Colonic mucosa (tissue), 4 donors: Measurements from ENCODE around the gene RAVER2. TPM values are rescaled to one million over a fixed set of nuclear protein-coding genes. Genes with fewer than 3 reads are reported as not detected.

ENCODE experiments used
- DNase-seq: peaks from one replicate; pipeline ENCODE4 v3.0.0-alpha.2; 2020
- H3K27ac ChIP-seq: fragments of 200-600 bp; one replicate; pipeline ENCODE4 v1.8.0; 2021
- H3K27me3 ChIP-seq: fragments of 200-600 bp; one replicate; pipeline ENCODE4 v1.8.0; 2021
- H3K36me3 ChIP-seq: fragments of 200-600 bp; one replicate; pipeline ENCODE4 v1.8.0; 2021
- H3K4me1 ChIP-seq: fragments of 200-600 bp; one replicate; pipeline ENCODE4 v1.8.0; 2021; ENCODE audit warnings: mild to moderate bottlenecking
- H3K4me3 ChIP-seq: fragments of 200-600 bp; one replicate; pipeline ENCODE4 v1.8.0; 2021
- H3K9ac ChIP-seq, 2 donors: one replicate each; pipeline ENCODE4 v1.7.0; 2013; ENCODE audit warnings: control low read depth in 2 of 2, low read depth in 2 of 2, low read length in 2 of 2
- H3K9me3 ChIP-seq: fragments of 200-600 bp; one replicate; pipeline ENCODE4 v1.8.0; 2021
- intact Hi-C: fragments of 100-400 bp; cut with DNase I; formaldehyde crosslinking; loops from one replicate; pipeline ENCODE4 v1.14.1; 2022
- total RNA-seq, 2 donors: library from RNA; stranded (reverse); fragmentation: NEBNext Ultra II Directional in 1 of 2; extraction: Animal tissue kit (Norgen Biotek cat#: 25700) in 1 of 2; gene quantifications; one replicate each; pipeline ENCODE4 v1.2.1, GENCODE V29; 2021
- TF ChIP-seq, protein P1 (sequence below): fragments of 200-600 bp; IDR thresholded peaks from one replicate; pipeline ENCODE4 v1.8.0; 2022; ENCODE audit warnings: antibody characterized with exemption, mild to moderate bottlenecking
- donor health status: healthy.
- donor health status: DM: no; HTN: no; CAD: no.
- donor health status: DM: no; HTN: no; CAD: no.

RAVER2 gene
- total RNA-seq, 2 donors from 2014 or later: 43.0 to 58.6 TPM

DNA sequence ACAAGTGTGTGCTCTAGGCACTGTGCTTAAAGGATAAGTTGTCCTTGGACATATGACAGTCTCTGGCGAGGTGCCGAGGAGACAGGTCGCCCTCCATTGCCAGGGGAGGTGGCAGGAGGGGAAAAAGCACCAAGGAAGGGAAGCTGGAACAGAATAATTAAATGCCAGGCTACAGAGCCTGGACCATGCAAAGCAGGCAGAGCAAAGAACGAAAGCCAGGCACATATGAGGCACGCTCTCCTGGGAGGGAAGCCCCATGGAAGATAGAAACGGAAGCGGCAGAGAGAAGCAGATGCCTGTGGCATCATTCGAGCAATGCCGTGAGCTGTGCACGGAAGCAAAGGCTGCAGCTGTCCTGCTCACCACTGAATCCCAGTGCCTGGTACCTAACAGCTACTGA, 130.2 kb downstream of the RAVER2 start:
- Histone ChIP-seq H3K4me1 (no peaks in the 10 kb centered on the region), H3K36me3 (peaks cover 5% of the 10 kb centered on the region), H3K27me3 (no peaks in the 10 kb centered on the region), H3K27ac (no peak overlapping the region), H3K4me3 (no peak overlapping the region), H3K9me3 (no peaks in the 10 kb centered on the region), H3K9ac (no peak overlapping the region)
- TF ChIP-seq, protein P1, sequence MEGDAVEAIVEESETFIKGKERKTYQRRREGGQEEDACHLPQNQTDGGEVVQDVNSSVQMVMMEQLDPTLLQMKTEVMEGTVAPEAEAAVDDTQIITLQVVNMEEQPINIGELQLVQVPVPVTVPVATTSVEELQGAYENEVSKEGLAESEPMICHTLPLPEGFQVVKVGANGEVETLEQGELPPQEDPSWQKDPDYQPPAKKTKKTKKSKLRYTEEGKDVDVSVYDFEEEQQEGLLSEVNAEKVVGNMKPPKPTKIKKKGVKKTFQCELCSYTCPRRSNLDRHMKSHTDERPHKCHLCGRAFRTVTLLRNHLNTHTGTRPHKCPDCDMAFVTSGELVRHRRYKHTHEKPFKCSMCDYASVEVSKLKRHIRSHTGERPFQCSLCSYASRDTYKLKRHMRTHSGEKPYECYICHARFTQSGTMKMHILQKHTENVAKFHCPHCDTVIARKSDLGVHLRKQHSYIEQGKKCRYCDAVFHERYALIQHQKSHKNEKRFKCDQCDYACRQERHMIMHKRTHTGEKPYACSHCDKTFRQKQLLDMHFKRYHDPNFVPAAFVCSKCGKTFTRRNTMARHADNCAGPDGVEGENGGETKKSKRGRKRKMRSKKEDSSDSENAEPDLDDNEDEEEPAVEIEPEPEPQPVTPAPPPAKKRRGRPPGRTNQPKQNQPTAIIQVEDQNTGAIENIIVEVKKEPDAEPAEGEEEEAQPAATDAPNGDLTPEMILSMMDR: no peak
- intact Hi-C loops: no loop called here
- DNase-seq: no peak

- TF ChIP-seq, protein P1: no peak
- Histone ChIP-seq H3K9me3 (no peaks in the 10 kb centered on the region), H3K4me3 (no peak overlapping the region), H3K36me3 (peaks cover 5% of the 10 kb centered on the region), H3K4me1 (no peaks in the 10 kb centered on the region), H3K9ac (no peak overlapping the region), H3K27me3 (no peaks in the 10 kb centered on the region), H3K27ac (no peak overlapping the region)
- no peak for DNase-seq
- intact Hi-C loops: no loop called here
These were observed 130.7 kb downstream of the RAVER2 start for GRCh38 chr1:64875606-64876005.

- intact Hi-C loops: no loop called here
- peaks cover 5% of the 10 kb centered on the region for H3K36me3 ChIP-seq
- H3K4me3 ChIP-seq: no peak overlapping the region
- no peak overlapping the region for H3K9ac ChIP-seq
- no peak overlapping the region for H3K27ac ChIP-seq
- H3K27me3 ChIP-seq: no peaks in the 10 kb centered on the region
- TF ChIP-seq, protein P1: no peak
- H3K9me3 ChIP-seq: no peaks in the 10 kb centered on the region
- H3K4me1 ChIP-seq: no peaks in the 10 kb centered on the region
- no peak for DNase-seq
These were observed 132.3 kb downstream of the RAVER2 start for GRCh38 chr1:64877151-64877550.

DNA sequence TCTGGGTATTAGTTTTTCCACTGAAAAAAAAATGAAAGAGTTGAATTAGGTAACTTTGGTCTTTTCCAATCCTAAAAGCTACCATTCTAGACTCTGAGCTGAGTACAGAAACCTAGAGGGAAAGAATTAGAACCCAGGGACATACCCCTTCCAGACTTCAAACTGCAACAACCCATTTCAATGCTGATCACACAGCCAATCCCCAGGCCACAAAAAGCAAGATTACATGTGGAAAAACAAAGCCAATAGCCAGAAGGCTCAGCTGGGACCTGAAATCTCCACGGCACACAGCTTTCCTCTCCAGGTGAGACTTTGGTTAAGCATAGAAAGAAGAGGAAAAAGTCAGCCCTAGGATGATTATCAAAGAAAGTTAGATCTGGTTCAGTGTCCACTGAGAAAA, 132.7 kb downstream of the RAVER2 start:
- no peak for DNase-seq
- H3K4me3 ChIP-seq: no peak overlapping the region
- no peak overlapping the region for H3K27ac ChIP-seq
- peaks cover 5% of the 10 kb centered on the region for H3K36me3 ChIP-seq
- no peaks in the 10 kb centered on the region for H3K27me3 ChIP-seq
- intact Hi-C loops: no loop called here
- H3K4me1 ChIP-seq: no peaks in the 10 kb centered on the region
- H3K9me3 ChIP-seq: no peaks in the 10 kb centered on the region
- TF ChIP-seq, protein P1: no peak
- H3K9ac ChIP-seq: no peak overlapping the region

DNA sequence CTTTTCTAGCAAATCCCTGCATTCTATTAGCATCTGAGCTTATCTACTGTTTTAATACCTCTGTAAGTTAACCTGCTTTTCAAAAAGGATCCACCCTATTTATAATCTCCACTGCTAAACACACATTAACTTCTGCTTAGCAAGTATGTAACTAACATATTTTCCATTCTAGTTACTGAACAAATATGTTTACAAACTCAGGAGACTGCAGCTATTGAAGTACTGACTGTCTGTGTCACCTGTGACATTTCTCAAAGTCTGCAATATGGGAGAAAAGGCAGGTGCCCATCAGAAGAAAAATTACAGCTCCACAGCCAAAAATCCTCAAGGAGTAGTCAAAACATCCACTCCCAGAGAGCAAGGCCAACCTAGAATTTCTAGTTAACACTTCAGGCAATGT, 133.2 kb downstream of the RAVER2 start:
- DNase-seq: no peak
- Histone ChIP-seq H3K36me3 (peaks cover 5% of the 10 kb centered on the region), H3K27ac (no peak overlapping the region)

More for the DNA sequence above, 133.2 kb downstream of the RAVER2 start:
- no peak overlapping the region for H3K4me3 ChIP-seq
- no peak overlapping the region for H3K9ac ChIP-seq
- TF ChIP-seq, protein P1: no peak
- H3K9me3 ChIP-seq: no peaks in the 10 kb centered on the region
- H3K4me1 ChIP-seq: no peaks in the 10 kb centered on the region
- H3K27me3 ChIP-seq: no peaks in the 10 kb centered on the region
- intact Hi-C loops: no loop called here
